Muscle of leg (tissue), 16 donors: ENCODE measurements around the gene GCLC. TPM values are rescaled to one million over a fixed set of nuclear protein-coding genes. Genes with fewer than 3 reads are reported as not detected.

Experiments
- DNase-seq: peaks from one replicate; pipeline ENCODE4 v3.0.0; 2013
- H3K27ac ChIP-seq: one replicate; pipeline ENCODE4 v1.5.1; 2013; ENCODE audit warnings: mild to moderate bottlenecking, low read length, control low read depth
- H3K27me3 ChIP-seq: one replicate; pipeline ENCODE4 v1.6.1; 2013; ENCODE audit warnings: low read length; ENCODE audit not compliant: control insufficient read depth, insufficient read depth
- H3K36me3 ChIP-seq: one replicate; pipeline ENCODE4 v1.6.1; 2013; ENCODE audit warnings: low read length; ENCODE audit not compliant: control insufficient read depth, insufficient read depth
- H3K4me1 ChIP-seq: one replicate; pipeline ENCODE4 v1.6.1; 2013; ENCODE audit warnings: low read length; ENCODE audit not compliant: control insufficient read depth, insufficient read depth
- H3K4me3 ChIP-seq: one replicate; pipeline ENCODE4 v1.5.1; 2013; ENCODE audit warnings: low read length, control low read depth
- H3K9me3 ChIP-seq: replicated peaks from 2 replicates; pipeline ENCODE4 v1.6.1; 2013; ENCODE audit warnings: low read depth, low read length; ENCODE audit not compliant: control insufficient read depth
- WGBS: methylation state at CpG from one replicate; pipeline ENCODE4 v1.1.5; 2013; ENCODE audit warnings: missing lambda C conversion rate; ENCODE audit not compliant: insufficient coverage; 5-methylcytosine and 5-hydroxymethylcytosine counted together
- long read RNA-seq, 11 donors: transcript quantifications; one replicate each; lab custom pipeline, GENCODE V29; 2026
- polyA plus RNA-seq, 8 donors: library from polyadenylated mRNA; unstranded; fragments of 120-200 nt; gene quantifications; one replicate each; pipeline versions ENCODE4 v1.2.1 to v1.2.3, GENCODE V29; 2013; ENCODE audit warnings: inconsistent platforms in 1 of 8, low replicate concordance in 1 of 8; ENCODE audit not compliant: insufficient read length in 8 of 8, insufficient read depth in 1 of 8
- total RNA-seq: library from RNA; stranded (reverse); fragments of 120-200 nt; gene quantifications from one replicate; pipeline ENCODE4 v1.2.4, GENCODE V29; 2013

The GCLC gene
- 7.3 TPM for total RNA-seq
- 1 to 10 TPM; 6.8 to 9.5 (median 7.5) TPM for polyA plus RNA-seq
- long read RNA-seq, donor 1, result 0 reads
- long read RNA-seq, donor 2, result 0 reads
- long read RNA-seq, donor 3, partial matches to known transcripts, result 0 of 3 reads
- long read RNA-seq, donor 3, other reads (novel, unspliced or antisense), result 0 of 3 reads
- long read RNA-seq, donor 4, result 0 reads
- long read RNA-seq, donor 5, partial matches to known transcripts, result 5 of 7 reads
- long read RNA-seq, donor 5, other reads (novel, unspliced or antisense), result 0 of 7 reads
- long read RNA-seq, donor 6, partial matches to known transcripts, result 0 of 2 reads
- long read RNA-seq, donor 6, other reads (novel, unspliced or antisense), result 0 of 2 reads
- long read RNA-seq, donor 7, partial matches to known transcripts, result 0 of 1 reads
- long read RNA-seq, donor 7, other reads (novel, unspliced or antisense), result 0 of 1 reads
- long read RNA-seq, donor 8, partial matches to known transcripts, result 0 of 1 reads
- long read RNA-seq, donor 8, other reads (novel, unspliced or antisense), result 0 of 1 reads
- long read RNA-seq, donor 9, result 0 reads
- long read RNA-seq, donor 10, partial matches to known transcripts, result 0 of 1 reads
- long read RNA-seq, donor 10, other reads (novel, unspliced or antisense), result 0 of 1 reads
- long read RNA-seq, donor 11, partial matches to known transcripts, result 0 of 2 reads
- long read RNA-seq, donor 11, other reads (novel, unspliced or antisense), result 0 of 2 reads

- H3K4me3 ChIP-seq, result peak within 1 kb of the TSS; percentile 70
- H3K27me3 ChIP-seq, result no peaks in the 10 kb centered on the region
- no peaks in the 10 kb centered on the region for H3K9me3 ChIP-seq
- peaks cover 14% of the 10 kb centered on the region for H3K4me1 ChIP-seq
- peak within 1 kb of the TSS; percentile 51 for H3K27ac ChIP-seq
- WGBS, result 0% methylated on average over 85 of the region's 105 CpGs
- peak; percentile 98 for DNase-seq
- no peaks in the 10 kb centered on the region for H3K36me3 ChIP-seq
Observed at GRCh38 chr6:53544470-53545308, at the start of gene GCLC. GCLC (minus strand) TSS chr6:53545101; CDS start chr6:53544645, 456 bp downstream.

- Histone ChIP-seq H3K36me3 (no peaks in the 10 kb centered on the region), H3K27ac (no peak overlapping the region), H3K4me1 (no peaks in the 10 kb centered on the region), H3K4me3 (no peak overlapping the region), H3K9me3 (no peaks in the 10 kb centered on the region), H3K27me3 (no peaks in the 10 kb centered on the region)
- DNase-seq, result no peak
- no CpG with 5 or more reads among the region's 2 CpGs for WGBS
Observed at GRCh38 chr6:53594596-53594995, 49.7 kb upstream of the GCLC start.

- Histone ChIP-seq H3K36me3 (no peaks in the 10 kb centered on the region), H3K9me3 (no peaks in the 10 kb centered on the region), H3K27ac (no peak overlapping the region), H3K4me3 (no peak overlapping the region), H3K4me1 (no peaks in the 10 kb centered on the region), H3K27me3 (no peaks in the 10 kb centered on the region)
- peak; percentile 48 for DNase-seq
- WGBS, result no CpG with 5 or more reads among the region's 2 CpGs
Observed at GRCh38 chr6:53593001-53593488, 48.1 kb upstream of the GCLC start.

- no peaks in the 10 kb centered on the region for H3K4me1 ChIP-seq
- no peak for DNase-seq
- H3K27ac ChIP-seq, result no peak overlapping the region
- no peak overlapping the region for H3K4me3 ChIP-seq
- H3K36me3 ChIP-seq, result no peaks in the 10 kb centered on the region
- H3K27me3 ChIP-seq, result no peaks in the 10 kb centered on the region
- no peaks in the 10 kb centered on the region for H3K9me3 ChIP-seq
Observed at GRCh38 chr6:53591873-53592272, 47.0 kb upstream of the GCLC start.

GRCh38 chr6:53588816-53589509 lies 44.1 kb upstream of the GCLC start:
- Histone ChIP-seq H3K27ac (no peak overlapping the region), H3K4me3 (no peak overlapping the region), H3K4me1 (no peaks in the 10 kb centered on the region), H3K27me3 (no peaks in the 10 kb centered on the region), H3K9me3 (no peaks in the 10 kb centered on the region), H3K36me3 (no peaks in the 10 kb centered on the region)
- WGBS, result 71% methylated on average over 3 of the region's 3 CpGs
- no peak for DNase-seq

GRCh38 chr6:53587291-53587690 lies 42.4 kb upstream of the GCLC start:
- Histone ChIP-seq H3K4me3 (no peak overlapping the region), H3K9me3 (no peaks in the 10 kb centered on the region), H3K4me1 (no peaks in the 10 kb centered on the region), H3K27ac (no peak overlapping the region), H3K36me3 (no peaks in the 10 kb centered on the region), H3K27me3 (no peaks in the 10 kb centered on the region)
- DNase-seq, result no peak
- WGBS, result 78% methylated on average over 1 of the region's 1 CpG

DNA sequence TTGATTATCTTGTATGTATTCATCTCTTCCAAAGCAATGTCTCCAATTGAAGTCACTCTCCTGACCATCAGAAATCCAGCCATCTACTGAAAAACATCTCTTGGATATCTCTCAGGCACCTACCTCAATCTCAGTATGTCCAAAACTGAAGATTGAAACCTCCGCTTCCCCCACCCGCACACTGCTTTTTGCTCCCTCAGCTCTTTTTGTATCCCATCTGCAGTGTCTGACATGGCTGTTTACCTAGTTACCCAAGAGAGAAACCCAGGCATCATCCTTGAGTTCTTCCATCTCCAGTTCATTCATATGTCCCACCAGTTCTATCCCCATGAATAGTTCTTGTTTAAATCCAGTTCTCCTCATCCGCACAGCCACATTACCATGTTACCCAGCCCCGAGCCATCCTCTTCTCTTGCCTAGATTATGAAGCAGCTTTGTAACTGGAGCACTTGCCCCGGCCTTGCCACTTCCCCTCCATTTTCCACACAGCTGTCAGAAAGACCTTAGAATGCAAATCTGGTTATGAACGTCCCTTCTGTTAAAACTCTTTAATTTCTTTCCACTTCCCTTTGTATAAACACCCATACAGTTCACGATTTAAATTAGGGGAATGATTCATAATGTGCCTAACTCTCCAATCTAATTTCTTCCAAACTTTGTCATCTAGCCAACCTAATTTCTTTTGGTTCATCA lies 40.5 kb upstream of the GCLC start:
- Histone ChIP-seq H3K4me1 (peaks cover 4% of the 10 kb centered on the region), H3K27ac (no peak overlapping the region), H3K27me3 (no peaks in the 10 kb centered on the region), H3K9me3 (no peaks in the 10 kb centered on the region), H3K4me3 (no peak overlapping the region), H3K36me3 (no peaks in the 10 kb centered on the region)
- DNase-seq, result peak; percentile 43
- 79% methylated on average over 5 of the region's 7 CpGs for WGBS

GRCh38 chr6:53584726-53585125 lies 39.8 kb upstream of the GCLC start:
- Histone ChIP-seq H3K4me1 (peaks cover 4% of the 10 kb centered on the region), H3K36me3 (no peaks in the 10 kb centered on the region)
- WGBS, result 95% methylated on average over 2 of the region's 2 CpGs

GRCh38 chr6:53583451-53583850 lies 38.5 kb upstream of the GCLC start:
- Histone ChIP-seq H3K4me1 (peaks cover 4% of the 10 kb centered on the region), H3K36me3 (no peaks in the 10 kb centered on the region), H3K27me3 (no peaks in the 10 kb centered on the region), H3K4me3 (no peak overlapping the region), H3K27ac (no peak overlapping the region), H3K9me3 (no peaks in the 10 kb centered on the region)
- WGBS, result no CpG with 5 or more reads among the region's 3 CpGs
- no peak for DNase-seq

More at GRCh38 chr6:53584726-53585125, 39.8 kb upstream of the GCLC start:
- no peaks in the 10 kb centered on the region for H3K9me3 ChIP-seq
- no peak overlapping the region for H3K4me3 ChIP-seq
- no peaks in the 10 kb centered on the region for H3K27me3 ChIP-seq
- peak; percentile 8 for DNase-seq
- H3K27ac ChIP-seq, result no peak overlapping the region
